WERI-Rb-1 (cell line): ENCODE results near the gene TNFRSF8.
"Not testable (repeated sequence)": the region's sequence is repeated elsewhere in the genome, so short reads cannot be mapped to it uniquely, and the experiment has no call there.

Experiments used
- DNase-seq: peaks from one replicate; pipeline ENCODE4 v3.0.0-alpha.2; 2020
- H3K27ac ChIP-seq: fragments of 250-450 bp; sonication (Bioruptor Pico); 2 replicates; pipeline ENCODE4 v1.5.1; 2020; ENCODE audit warnings: mild to moderate bottlenecking, moderate library complexity
- H3K27me3 ChIP-seq: fragments of 250-450 bp; sonication (Bioruptor Pico); 2 replicates; pipeline ENCODE4 v1.5.1; 2021; ENCODE audit warnings: mild to moderate bottlenecking, low read depth, moderate library complexity; ENCODE audit not compliant: insufficient read depth, severe bottlenecking
- H3K36me3 ChIP-seq: fragments of 250-450 bp; sonication (Bioruptor Pico); 2 replicates; pipeline ENCODE4 v1.5.1; 2020; ENCODE audit warnings: mild to moderate bottlenecking, moderate library complexity
- H3K4me3 ChIP-seq: 2 replicates; pipeline ENCODE4 v1.5.1; 2011; ENCODE audit warnings: low read depth, mild to moderate bottlenecking, control low read depth, low read length
- H3K9me3 ChIP-seq: fragments of 250-450 bp; sonication (Bioruptor Pico); 2 replicates; pipeline ENCODE4 v1.5.1; 2021; ENCODE audit warnings: mild to moderate bottlenecking, moderate library complexity; ENCODE audit not compliant: severe bottlenecking
- CTCF ChIP-seq: IDR thresholded peaks from 2 replicates; pipeline ENCODE4 v1.5.1; 2011; ENCODE audit warnings: low read depth, mild to moderate bottlenecking, control low read depth, inconsistent platforms, low read length

The TNFRSF8 gene

GRCh38 chr1:12037486-12038355 lies 25.4 kb upstream of the TNFRSF8 start:
- no peak for TF ChIP-seq CTCF

DNA sequence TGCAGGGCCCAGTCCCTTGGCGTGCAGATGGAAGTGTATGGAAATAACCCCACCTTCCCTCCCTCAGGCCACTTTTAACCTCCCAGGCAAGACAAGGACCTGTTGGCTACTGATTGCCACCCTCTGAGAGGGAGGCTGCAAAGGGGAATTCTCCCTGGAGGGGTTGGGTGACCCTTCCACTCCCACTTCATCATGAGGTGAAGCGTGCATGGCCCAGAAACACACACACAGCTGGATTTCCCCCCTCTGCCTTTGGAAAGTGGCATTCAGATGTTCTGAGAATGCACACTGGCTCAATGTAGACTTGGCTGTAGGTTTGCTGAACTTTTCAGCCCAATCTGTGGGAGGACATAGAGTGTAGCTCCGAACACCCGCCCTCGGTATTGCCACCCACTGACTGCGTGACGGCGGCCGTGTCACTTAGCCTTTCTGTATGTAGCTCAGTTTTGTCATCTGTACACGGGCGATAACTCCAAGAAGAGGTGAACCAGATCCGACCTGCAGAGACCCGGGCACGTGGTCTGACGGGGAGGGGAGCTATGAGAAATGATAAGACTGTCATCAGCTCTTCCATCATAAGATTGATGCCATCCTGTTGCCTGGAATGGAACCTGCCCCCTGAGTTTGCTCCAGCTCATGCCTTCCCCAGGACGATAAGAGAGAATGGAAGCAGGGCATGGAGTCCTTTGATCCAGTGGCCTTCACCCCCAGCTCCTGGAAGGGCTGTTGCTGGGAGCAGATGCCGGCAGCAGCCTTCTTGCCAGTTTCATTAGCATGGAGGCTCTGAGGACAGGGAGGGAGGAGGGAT lies 24.5 kb upstream of the TNFRSF8 start:
- no peak for DNase-seq
- Histone ChIP-seq H3K4me3 (no peak overlapping the region), H3K27me3 (no peaks in the 10 kb centered on the region), H3K36me3 (no peaks in the 10 kb centered on the region), H3K27ac (no peak overlapping the region), H3K9me3 (no peaks in the 10 kb centered on the region)
- no peak for TF ChIP-seq CTCF

More at GRCh38 chr1:12037486-12038355, 25.4 kb upstream of the TNFRSF8 start:
- no peaks in the 10 kb centered on the region for H3K9me3 ChIP-seq
- no peak for DNase-seq
- no peaks in the 10 kb centered on the region for H3K27me3 ChIP-seq
- H3K4me3 ChIP-seq = no peak overlapping the region
- no peak overlapping the region for H3K27ac ChIP-seq
- no peaks in the 10 kb centered on the region for H3K36me3 ChIP-seq

- Histone ChIP-seq H3K4me3 (no peak overlapping the region), H3K36me3 (no peaks in the 10 kb centered on the region), H3K27me3 (no peaks in the 10 kb centered on the region), H3K9me3 (no peaks in the 10 kb centered on the region), H3K27ac (no peak overlapping the region)
- TF ChIP-seq CTCF = no peak
- no peak for DNase-seq
Measured at GRCh38 chr1:12039164-12039525, 24.0 kb upstream of the TNFRSF8 start.

DNA sequence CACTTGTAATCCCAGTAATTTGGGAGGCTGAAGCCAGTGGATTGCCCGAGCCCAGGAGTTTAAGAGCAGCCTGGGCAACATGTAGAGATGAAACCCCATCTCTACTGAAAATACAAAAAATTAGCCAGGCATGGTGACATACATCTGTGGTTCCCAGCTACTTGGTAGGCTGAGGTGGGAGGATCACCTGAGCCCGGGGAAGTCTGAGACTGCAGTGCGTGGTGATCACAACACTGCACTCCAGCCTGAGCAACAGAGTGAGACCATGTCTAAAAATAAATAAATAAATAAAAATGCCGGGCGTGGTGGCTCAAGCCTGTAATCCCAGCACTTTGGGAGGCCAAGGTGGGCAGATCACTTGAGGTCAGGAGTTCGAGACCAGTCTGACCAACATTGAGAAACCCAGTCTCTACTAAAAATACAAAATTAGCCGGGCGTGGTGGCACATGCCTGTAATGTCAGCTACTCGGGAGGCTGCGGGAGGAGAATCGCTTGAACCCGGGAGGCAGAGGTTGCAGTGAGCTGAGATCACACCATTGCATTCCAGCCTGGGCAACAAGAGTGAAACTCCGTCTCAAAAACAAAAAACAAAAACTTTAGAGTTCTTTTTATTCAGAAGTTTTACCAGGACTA lies 23.2 kb upstream of the TNFRSF8 start:
- not testable (repeated sequence) for H3K4me3 ChIP-seq, DNase-seq, H3K27ac ChIP-seq, H3K9me3 ChIP-seq, H3K27me3 ChIP-seq, H3K36me3 ChIP-seq

DNA sequence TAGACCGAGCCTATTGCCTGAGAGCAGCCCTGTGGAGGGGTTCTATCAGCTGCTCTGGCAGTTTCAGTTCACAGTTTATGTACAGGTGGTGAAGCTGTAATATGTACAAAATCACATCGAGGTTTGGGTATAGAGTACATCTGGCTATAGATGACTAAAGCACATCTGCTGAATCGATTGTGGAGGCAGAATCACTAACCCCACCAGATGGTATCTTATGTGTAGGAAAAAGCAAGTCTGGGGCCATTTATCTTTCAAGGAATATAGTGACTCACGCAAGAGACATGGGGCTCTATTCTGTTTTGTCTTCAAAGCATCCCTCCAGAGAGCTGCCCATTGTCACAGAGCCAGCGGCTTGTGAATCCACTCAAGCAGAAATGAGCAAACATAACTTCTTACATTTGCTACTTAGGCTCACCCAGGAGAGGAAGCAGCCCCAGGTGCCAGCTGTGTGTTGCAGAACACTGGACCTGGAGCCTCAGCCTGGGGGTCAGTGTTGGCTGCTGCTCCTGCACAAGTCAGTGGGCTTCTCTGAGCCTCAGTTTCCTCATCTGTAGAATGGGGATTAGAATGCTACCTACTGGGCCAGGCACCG lies 22.5 kb upstream of the TNFRSF8 start:
- Histone ChIP-seq H3K27ac (no peak overlapping the region), H3K27me3 (no peaks in the 10 kb centered on the region), H3K9me3 (no peaks in the 10 kb centered on the region), H3K4me3 (no peak overlapping the region), H3K36me3 (no peaks in the 10 kb centered on the region)
- DNase-seq = no peak
- TF ChIP-seq CTCF = no peak

DNA sequence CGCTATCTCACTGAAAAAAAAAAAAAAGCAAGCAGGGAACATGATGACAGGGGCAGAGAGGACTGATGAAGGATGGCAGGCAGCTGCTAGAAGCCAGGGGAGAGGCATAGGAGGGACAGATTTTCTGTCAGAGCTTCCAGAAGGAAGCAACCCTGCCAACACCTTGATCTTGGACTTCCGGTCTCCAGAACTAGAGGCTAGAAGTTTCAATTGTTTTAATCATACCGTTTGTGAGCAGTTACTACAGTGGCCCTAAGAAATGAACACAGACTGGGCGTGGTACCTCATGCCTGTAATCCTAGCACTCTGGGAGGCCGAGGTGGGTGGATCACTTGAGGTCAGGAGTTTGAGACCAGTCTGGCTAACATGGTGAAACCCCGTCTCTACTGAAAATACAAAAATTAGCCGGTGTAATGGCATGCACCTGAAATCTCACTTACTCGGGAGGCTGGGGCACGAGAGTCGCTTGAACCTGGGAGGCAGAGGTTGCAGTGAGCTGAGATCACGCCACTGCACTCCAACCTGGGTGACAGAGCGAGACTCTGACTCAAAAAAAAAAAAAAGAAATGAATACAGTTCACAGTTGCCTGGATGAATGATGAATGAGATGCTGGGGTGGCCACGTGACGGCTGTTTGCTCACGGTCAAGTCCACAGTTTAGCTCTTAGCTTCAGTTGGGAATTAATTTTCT lies 18.8 kb upstream of the TNFRSF8 start:
- H3K4me3 ChIP-seq, H3K36me3 ChIP-seq, H3K27me3 ChIP-seq, H3K27ac ChIP-seq, DNase-seq, H3K9me3 ChIP-seq: not testable (repeated sequence)
